Colonic mucosa (tissue), 4 donors: ENCODE measurements around the gene ECHDC3. TPM values are rescaled to one million over a fixed set of nuclear protein-coding genes. Genes with fewer than 3 reads are reported as not detected.
A peak's percentile ranks its signal among the peaks of the same experiment; 100 is the strongest.

Source experiments
- DNase-seq: peaks from one replicate; pipeline ENCODE4 v3.0.0-alpha.2; 2020
- H3K27ac ChIP-seq: fragments of 200-600 bp; one replicate; pipeline ENCODE4 v1.8.0; 2021
- H3K27me3 ChIP-seq: fragments of 200-600 bp; one replicate; pipeline ENCODE4 v1.8.0; 2021
- H3K36me3 ChIP-seq: fragments of 200-600 bp; one replicate; pipeline ENCODE4 v1.8.0; 2021
- H3K4me1 ChIP-seq: fragments of 200-600 bp; one replicate; pipeline ENCODE4 v1.8.0; 2021; ENCODE audit warnings: mild to moderate bottlenecking
- H3K4me3 ChIP-seq: fragments of 200-600 bp; one replicate; pipeline ENCODE4 v1.8.0; 2021
- H3K9ac ChIP-seq, 2 donors: one replicate each; pipeline ENCODE4 v1.7.0; 2013; ENCODE audit warnings: control low read depth in 2 of 2, low read depth in 2 of 2, low read length in 2 of 2
- H3K9me3 ChIP-seq: fragments of 200-600 bp; one replicate; pipeline ENCODE4 v1.8.0; 2021
- intact Hi-C: fragments of 100-400 bp; cut with DNase I; formaldehyde crosslinking; loops from one replicate; pipeline ENCODE4 v1.14.1; 2022
- total RNA-seq, 2 donors: library from RNA; stranded (reverse); fragmentation: NEBNext Ultra II Directional in 1 of 2; extraction: Animal tissue kit (Norgen Biotek cat#: 25700) in 1 of 2; gene quantifications; one replicate each; pipeline ENCODE4 v1.2.1, GENCODE V29; 2021
- TF ChIP-seq, protein P1 (sequence below): fragments of 200-600 bp; IDR thresholded peaks from one replicate; pipeline ENCODE4 v1.8.0; 2022; ENCODE audit warnings: antibody characterized with exemption, mild to moderate bottlenecking
- donor health status: healthy.
- donor health status: DM: no; HTN: no; CAD: no.
- donor health status: DM: no; HTN: no; CAD: no.

The ECHDC3 gene
- total RNA-seq, 2 donors from 2014 or later: 14.0 to 17.6 TPM

DNA sequence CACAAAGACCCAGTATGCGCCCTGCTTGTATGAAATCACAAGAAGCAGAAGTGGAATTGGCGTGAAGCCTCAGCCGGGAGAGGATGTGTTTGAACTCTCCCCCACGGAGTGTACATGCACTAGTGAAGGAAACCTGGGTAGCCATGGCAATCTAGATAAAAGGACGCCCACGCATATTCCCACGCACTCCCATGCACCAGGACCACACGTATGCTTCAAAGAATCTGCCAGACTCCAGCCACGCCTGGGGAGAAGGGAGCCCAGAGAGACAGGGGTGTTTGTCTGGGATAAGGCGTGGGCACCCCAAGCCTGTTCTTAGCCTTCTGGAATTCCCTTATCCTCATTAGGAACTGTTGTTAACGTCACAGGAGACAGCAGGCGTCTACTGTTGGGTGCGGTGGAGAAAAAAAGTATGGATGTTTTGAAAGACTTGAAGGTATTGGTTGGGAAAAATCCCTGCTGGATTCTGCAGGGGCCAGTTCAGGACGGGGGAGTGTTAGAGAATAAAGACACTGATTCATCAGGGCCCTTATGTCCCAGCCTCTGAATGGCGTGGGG, 28.9 kb upstream of the ECHDC3 start:
- no peaks in the 10 kb centered on the region for H3K4me1 ChIP-seq
- H3K9ac ChIP-seq: no peak overlapping the region
- no peak overlapping the region for H3K4me3 ChIP-seq
- no peak for DNase-seq
- TF ChIP-seq, protein P1, sequence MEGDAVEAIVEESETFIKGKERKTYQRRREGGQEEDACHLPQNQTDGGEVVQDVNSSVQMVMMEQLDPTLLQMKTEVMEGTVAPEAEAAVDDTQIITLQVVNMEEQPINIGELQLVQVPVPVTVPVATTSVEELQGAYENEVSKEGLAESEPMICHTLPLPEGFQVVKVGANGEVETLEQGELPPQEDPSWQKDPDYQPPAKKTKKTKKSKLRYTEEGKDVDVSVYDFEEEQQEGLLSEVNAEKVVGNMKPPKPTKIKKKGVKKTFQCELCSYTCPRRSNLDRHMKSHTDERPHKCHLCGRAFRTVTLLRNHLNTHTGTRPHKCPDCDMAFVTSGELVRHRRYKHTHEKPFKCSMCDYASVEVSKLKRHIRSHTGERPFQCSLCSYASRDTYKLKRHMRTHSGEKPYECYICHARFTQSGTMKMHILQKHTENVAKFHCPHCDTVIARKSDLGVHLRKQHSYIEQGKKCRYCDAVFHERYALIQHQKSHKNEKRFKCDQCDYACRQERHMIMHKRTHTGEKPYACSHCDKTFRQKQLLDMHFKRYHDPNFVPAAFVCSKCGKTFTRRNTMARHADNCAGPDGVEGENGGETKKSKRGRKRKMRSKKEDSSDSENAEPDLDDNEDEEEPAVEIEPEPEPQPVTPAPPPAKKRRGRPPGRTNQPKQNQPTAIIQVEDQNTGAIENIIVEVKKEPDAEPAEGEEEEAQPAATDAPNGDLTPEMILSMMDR: no peak
- intact Hi-C loops: no loop called here
- no peaks in the 10 kb centered on the region for H3K27me3 ChIP-seq
- H3K36me3 ChIP-seq: no peaks in the 10 kb centered on the region
- no peaks in the 10 kb centered on the region for H3K9me3 ChIP-seq
- H3K27ac ChIP-seq: no peak overlapping the region

DNA sequence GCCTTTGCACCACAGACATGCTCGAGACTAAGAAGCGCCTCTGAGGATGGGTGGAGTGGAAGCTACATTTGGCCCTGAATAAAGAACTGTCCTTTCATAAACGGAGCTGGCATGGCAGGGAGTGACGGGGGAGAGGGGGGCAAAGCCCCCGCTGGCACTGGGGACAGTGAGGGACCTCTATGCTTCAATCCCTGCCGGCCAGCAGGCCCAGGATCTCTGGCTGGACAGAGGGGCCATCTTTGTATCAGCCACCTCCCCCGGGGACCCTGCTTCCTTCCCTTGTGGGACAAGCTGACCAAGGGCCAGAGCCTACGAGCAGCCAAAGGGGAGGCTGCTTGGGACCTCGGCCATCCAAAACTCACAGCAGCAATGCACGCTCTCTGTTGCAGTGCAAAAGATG, 28.2 kb upstream of the ECHDC3 start:
- no peak overlapping the region for H3K4me3 ChIP-seq
- DNase-seq: no peak
- H3K9ac ChIP-seq: no peak overlapping the region
- H3K27me3 ChIP-seq: no peaks in the 10 kb centered on the region
- TF ChIP-seq, protein P1: no peak
- no peak overlapping the region for H3K27ac ChIP-seq
- no peaks in the 10 kb centered on the region for H3K9me3 ChIP-seq
- no peaks in the 10 kb centered on the region for H3K36me3 ChIP-seq
- no peaks in the 10 kb centered on the region for H3K4me1 ChIP-seq
- intact Hi-C loops: no loop called here

DNA sequence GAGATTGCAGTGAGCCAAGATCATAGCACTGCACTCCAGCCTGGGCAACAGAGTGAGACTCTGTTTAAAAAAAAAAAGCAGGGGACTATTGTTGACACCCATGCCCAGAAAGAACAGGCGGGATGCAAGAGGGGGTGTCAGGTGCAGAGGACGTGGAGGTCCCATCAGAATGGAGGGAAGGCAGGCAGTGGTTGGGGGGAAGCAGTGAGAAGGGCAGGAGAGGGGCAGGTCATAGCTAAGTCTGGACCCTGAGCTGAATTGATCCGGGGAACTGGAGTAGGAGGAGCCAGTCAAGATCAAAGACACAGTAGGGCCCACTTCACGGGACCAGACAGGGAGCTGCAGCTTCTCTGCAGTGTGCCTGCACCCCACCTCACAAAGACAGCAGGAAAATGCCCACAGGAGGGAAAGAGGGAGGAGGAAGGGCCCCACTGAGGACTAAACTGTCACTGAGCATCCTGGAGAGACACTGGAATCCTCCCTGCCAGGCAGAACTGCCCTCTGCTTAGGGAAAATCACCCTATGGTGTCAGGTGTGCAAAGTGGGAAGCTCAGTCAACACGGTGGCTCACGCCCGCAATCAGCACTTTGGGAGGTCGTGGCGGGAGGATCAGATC, 27.3 kb upstream of the ECHDC3 start:
- TF ChIP-seq, protein P1: no peak
- Histone ChIP-seq H3K9ac (no peak overlapping the region), H3K27ac (no peak overlapping the region), H3K4me3 (no peak overlapping the region), H3K4me1 (no peaks in the 10 kb centered on the region), H3K27me3 (no peaks in the 10 kb centered on the region), H3K9me3 (no peaks in the 10 kb centered on the region), H3K36me3 (no peaks in the 10 kb centered on the region)
- DNase-seq: no peak
- intact Hi-C loops: no loop called here

DNA sequence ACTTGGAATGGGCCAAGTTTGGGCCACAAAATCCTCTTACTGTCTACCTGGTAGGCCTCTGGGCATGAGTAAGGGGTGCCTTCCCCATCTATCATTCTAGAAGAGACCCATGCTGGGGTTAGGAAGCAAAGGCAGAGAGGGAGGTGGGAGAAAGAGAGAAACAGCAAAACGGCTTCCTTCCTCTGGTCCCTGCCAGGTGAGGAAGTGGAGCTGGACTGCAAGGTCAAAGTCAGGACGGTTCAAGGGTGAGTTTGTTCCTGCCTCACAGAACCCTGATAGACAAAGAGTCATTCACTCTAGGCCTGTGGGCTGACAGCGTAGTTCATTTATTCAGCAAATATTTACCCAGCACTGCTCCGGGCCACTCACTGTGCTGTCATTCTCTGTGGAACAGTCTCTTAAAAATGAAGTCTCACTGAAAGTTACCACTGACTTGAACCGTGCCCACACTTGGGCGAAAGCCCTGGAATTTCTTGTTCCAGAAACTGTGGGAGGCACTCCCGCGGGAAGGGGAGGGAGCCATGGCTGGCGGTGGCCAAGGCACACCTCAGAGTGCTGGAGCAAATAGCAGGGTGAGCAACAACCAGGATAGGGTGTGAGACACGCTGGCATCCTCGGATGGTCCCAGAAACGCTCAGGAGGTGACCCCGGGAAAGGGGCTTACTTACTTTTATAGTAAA, 26.2 kb upstream of the ECHDC3 start:
- peak overlapping the region in 1 of 2 donors; percentile 16 for H3K9ac ChIP-seq
- no peaks in the 10 kb centered on the region for H3K36me3 ChIP-seq
- H3K9me3 ChIP-seq: no peaks in the 10 kb centered on the region
- H3K27me3 ChIP-seq: no peaks in the 10 kb centered on the region
- intact Hi-C loops: no loop called here
- TF ChIP-seq, protein P1: no peak
- H3K27ac ChIP-seq: peak overlapping the region; percentile 59
- no peak overlapping the region for H3K4me3 ChIP-seq
- peak; percentile 73 for DNase-seq
- no peaks in the 10 kb centered on the region for H3K4me1 ChIP-seq

DNA sequence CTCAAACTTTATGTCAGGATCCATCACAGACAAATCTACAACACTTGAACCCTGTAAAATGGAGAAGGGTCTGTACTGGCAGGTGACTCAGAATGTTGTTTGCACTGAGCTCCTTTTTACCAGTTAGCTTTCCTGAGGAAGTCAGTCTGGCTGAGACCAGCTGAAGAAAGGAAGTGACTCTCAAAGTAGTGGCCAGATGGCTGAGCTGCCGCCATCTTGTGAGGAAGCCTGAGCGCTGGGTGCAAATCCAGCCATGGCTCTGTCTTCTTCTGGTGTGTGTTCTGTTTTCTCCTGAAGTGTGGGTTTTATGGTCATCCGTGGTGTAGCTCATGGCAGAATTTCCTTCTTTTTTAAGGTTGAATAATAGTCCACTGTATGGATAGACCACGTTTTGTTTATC, 25.5 kb upstream of the ECHDC3 start:
- Histone ChIP-seq H3K27me3 (no peaks in the 10 kb centered on the region), H3K9ac (no peak overlapping the region), H3K9me3 (no peaks in the 10 kb centered on the region), H3K4me1 (no peaks in the 10 kb centered on the region), H3K36me3 (no peaks in the 10 kb centered on the region), H3K4me3 (no peak overlapping the region), H3K27ac (peak overlapping the region; percentile 59)
- TF ChIP-seq, protein P1: no peak
- intact Hi-C loops: no loop called here
- no peak for DNase-seq
